ENCODE results near the gene NSDHL. TPM values are rescaled to one million over a fixed set of nuclear protein-coding genes. Genes with fewer than 3 reads are reported as not detected.

The NSDHL gene
- total and polyA plus RNA-seq, 4 donors: 12.8 to 33.4 (median 25.4) TPM

GRCh38 chrX:152865232-152865920 lies 34.5 kb downstream of the NSDHL start:
- no peak for DNase-seq
- Histone ChIP-seq H3K4me3 (no peak overlapping the region), H3K27me3 (ENCODE audit: control insufficient read depth in 3 of 3, insufficient read depth in 3 of 3, low read length in 2 of 3) (no peaks in the 10 kb centered on the region), H3K36me3 (ENCODE audit: control insufficient read depth in 4 of 4, insufficient read depth in 4 of 4, low read length in 4 of 4) (peaks cover 0 to 36% (median 10%) of the 10 kb centered on the region in 4 donors), H3K9ac (ENCODE audit: insufficient read depth in 1 of 2, low read length in 2 of 2) (no peak overlapping the region), H3K27ac (ENCODE audit: low read depth in 1 of 2, low read length in 1 of 2) (no peak overlapping the region), H3K9me3 (ENCODE audit: control insufficient read depth in 4 of 4, insufficient read depth in 3 of 4, low read length in 3 of 4) (peaks cover 0 to 16% (median 0%) of the 10 kb centered on the region in 4 donors), H3K4me1 (ENCODE audit: control insufficient read depth in 5 of 5, insufficient read depth in 5 of 5, low read length in 5 of 5) (no peaks in the 10 kb centered on the region)
- TF ChIP-seq CTCF (IDR thresholded peaks at IDR 0.05; ENCODE audit: control extremely low read depth, extremely low read depth): no peak
- no peak for ATAC-seq (ENCODE audit: insufficient read depth, low FRiP score)
- 84 to 93% methylated on average over 17 of the region's 17 CpGs for WGBS, 2 donors

GRCh38 chrX:152866386-152866785 lies 35.5 kb downstream of the NSDHL start:
- no peak for TF ChIP-seq CTCF (IDR thresholded peaks at IDR 0.05; ENCODE audit: control extremely low read depth, extremely low read depth)
- ATAC-seq (ENCODE audit: insufficient read depth, low FRiP score) (no peak), DNase-seq (no peak)
- Histone ChIP-seq H3K27me3 (ENCODE audit: control insufficient read depth in 3 of 3, insufficient read depth in 3 of 3, low read length in 2 of 3) (no peaks in the 10 kb centered on the region), H3K4me3 (no peak overlapping the region), H3K9me3 (ENCODE audit: control insufficient read depth in 4 of 4, insufficient read depth in 3 of 4, low read length in 3 of 4) (peaks cover 0 to 14% (median 0%) of the 10 kb centered on the region in 4 donors), H3K36me3 (ENCODE audit: control insufficient read depth in 4 of 4, insufficient read depth in 4 of 4, low read length in 4 of 4) (peaks cover 0 to 36% (median 10%) of the 10 kb centered on the region in 4 donors), H3K9ac (ENCODE audit: insufficient read depth in 1 of 2, low read length in 2 of 2) (no peak overlapping the region), H3K27ac (ENCODE audit: low read depth in 1 of 2, low read length in 1 of 2) (no peak overlapping the region), H3K4me1 (ENCODE audit: control insufficient read depth in 5 of 5, insufficient read depth in 5 of 5, low read length in 5 of 5) (no peaks in the 10 kb centered on the region)
- WGBS, 2 donors: 82 to 93% methylated on average over 5 of the region's 5 CpGs

- Histone ChIP-seq H3K9ac (ENCODE audit: insufficient read depth in 1 of 2, low read length in 2 of 2) (no peak overlapping the region), H3K4me3 (no peak overlapping the region), H3K9me3 (ENCODE audit: control insufficient read depth in 4 of 4, insufficient read depth in 3 of 4, low read length in 3 of 4) (peaks cover 0 to 12% (median 0%) of the 10 kb centered on the region in 4 donors), H3K27ac (ENCODE audit: low read depth in 1 of 2, low read length in 1 of 2) (no peak overlapping the region), H3K36me3 (ENCODE audit: control insufficient read depth in 4 of 4, insufficient read depth in 4 of 4, low read length in 4 of 4) (peaks cover 0 to 21% (median 7%) of the 10 kb centered on the region in 4 donors), H3K27me3 (ENCODE audit: control insufficient read depth in 3 of 3, insufficient read depth in 3 of 3, low read length in 2 of 3) (no peaks in the 10 kb centered on the region), H3K4me1 (ENCODE audit: control insufficient read depth in 5 of 5, insufficient read depth in 5 of 5, low read length in 5 of 5) (no peaks in the 10 kb centered on the region)
- DNase-seq: no peak
- WGBS, 2 donors: 78 to 94% methylated on average over 7 of the region's 7 CpGs
- no peak for TF ChIP-seq CTCF (IDR thresholded peaks at IDR 0.05; ENCODE audit: control extremely low read depth, extremely low read depth)
- ATAC-seq (ENCODE audit: insufficient read depth, low FRiP score): no peak
Measured at GRCh38 chrX:152869972-152870371, 39.1 kb downstream of the NSDHL start.

Measured in lung (tissue), 12 donors.